Ovary (tissue), 9 donors: ENCODE data around the gene NUCB2. TPM values are rescaled to one million over a fixed set of nuclear protein-coding genes. Genes with fewer than 3 reads are reported as not detected.

Experiments used
- DNase-seq, 5 donors: peaks; one replicate each; pipeline ENCODE4 v3.0.0-alpha.2; 2019 to 2020
- H3K27ac ChIP-seq, 2 donors: fragments of 200-600 bp; one replicate each; pipeline versions ENCODE4 v1.5.1 to v1.8.0; 2019 to 2022
- H3K27me3 ChIP-seq: fragments of 200-600 bp; one replicate; pipeline ENCODE4 v1.8.0; 2022
- H3K36me3 ChIP-seq: fragments of 200-600 bp; sonication (generic); one replicate; pipeline ENCODE4 v1.5.1; 2019
- H3K4me1 ChIP-seq: one replicate; pipeline ENCODE4 v1.8.1; 2013; ENCODE audit warnings: mild to moderate bottlenecking, moderate library complexity; ENCODE audit not compliant: insufficient read depth
- H3K4me3 ChIP-seq: fragments of 200-600 bp; sonication (generic); one replicate; pipeline ENCODE4 v1.5.1; 2017
- H3K9me3 ChIP-seq, 2 donors: fragments of 200-600 bp in 1 of 2; sonication (generic) in 1 of 2; one replicate each; pipeline versions ENCODE4 v1.5.1 to v1.8.1; 2013 to 2019; ENCODE audit warnings: mild to moderate bottlenecking in 1 of 2, moderate library complexity in 1 of 2
- EP300 ChIP-seq: sonication (generic); formaldehyde crosslinking; IDR thresholded peaks from one replicate; pipeline ENCODE4 v1.6.1; 2017; ENCODE audit warnings: antibody characterized with exemption
- POLR2A ChIP-seq: fragments of 450-650 bp; IDR thresholded peaks from one replicate; pipeline ENCODE4 v1.6.1; 2017; ENCODE audit warnings: antibody characterized with exemption, mild to moderate bottlenecking, moderate library complexity
- WGBS, 3 donors: extraction: QIAGEN DNeasy Blood & Tissue Kit in 1 of 3; methylation state at CpG; one replicate each; pipeline versions ENCODE4 v1.1.5 to v1.1.7; 2013 to 2017; 5-methylcytosine and 5-hydroxymethylcytosine counted together
- intact Hi-C, 4 donors: fragments of 100-400 bp; cut with DNase I; formaldehyde crosslinking; loops; one replicate each; pipeline versions ENCODE4 v1.11.0 to v1.15.1; 2022 to 2023
- polyA plus RNA-seq, 2 donors: library from polyadenylated mRNA; stranded (reverse); fragments of 200-250 nt in 1 of 2; fragments of 350-450 nt in 1 of 2; fragmentation: Illumina TruSeq in 1 of 2; extraction: RNeasy Lipid Tissue Mini Kit (QIAGEN cat#74804) in 1 of 2; gene quantifications; one replicate each; pipeline ENCODE4 v1.2.3, GENCODE V29; 2013 to 2014
- total RNA-seq, 7 donors: library from RNA; depleted of rRNA in 2 of 7; stranded (reverse); fragments of >200 nt in 2 of 7; fragmentation: NEBNext Ultra II Directional in 3 of 7; extraction: Animal tissue kit (Norgen Biotek cat#: 25700) in 3 of 7; gene quantifications; one replicate each; pipeline versions ENCODE4 v1.1.0 to v1.2.4, GENCODE V29; 2016 to 2023
- TF ChIP-seq, protein P1 (sequence below), 3 donors: fragments of 450-650 bp in 2 of 3; fragments of 200-600 bp in 1 of 3; IDR thresholded peaks; one replicate each; pipeline versions ENCODE4 v1.5.1 to v1.8.0; 2016 to 2022; ENCODE audit warnings: antibody characterized with exemption in 3 of 3, mild to moderate bottlenecking in 1 of 3
- donor health status: DM: no; HTN: no; CAD: no; lungs with moderate emphysema.
- donor health status: DM: no; HTN: no; CAD: no.
- donor health status: Bipolar disorder and iron deficiency.
- donor health status: DM: yes; HTN: yes; CAD: no.
- donor health status: DM: no; HTN: no; CAD: no.
- donor health status: DM: yes; HTN: yes; CAD: no.

The NUCB2 gene
- total and polyA plus RNA-seq, 9 donors: 36.7 to 116 (median 86.1) TPM

DNA sequence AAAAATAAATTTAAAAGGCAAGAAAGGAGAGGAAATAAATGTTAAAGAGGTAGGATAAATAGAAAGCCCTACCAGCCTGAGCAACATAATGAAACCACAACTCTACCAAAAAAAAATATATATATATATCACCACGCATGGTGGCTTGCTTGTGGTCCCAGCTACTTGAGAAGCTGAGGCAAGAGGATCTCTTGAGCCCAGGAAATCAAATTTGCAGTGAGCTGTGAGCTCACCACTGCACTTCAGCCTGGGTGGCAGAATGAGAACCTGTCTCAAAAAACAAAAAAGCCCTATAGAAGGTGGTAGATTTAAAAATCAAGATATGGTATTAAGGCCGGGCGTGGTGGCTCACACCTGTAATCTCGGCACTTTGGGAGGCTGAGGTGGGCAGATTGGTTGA, 10.5 kb downstream of the NUCB2 start:
- Histone ChIP-seq H3K4me1 (no peaks in the 10 kb centered on the region), H3K27ac (no peak overlapping the region), H3K36me3 (no peaks in the 10 kb centered on the region), H3K27me3 (no peaks in the 10 kb centered on the region), H3K4me3 (no peak overlapping the region), H3K9me3 (no peaks in the 10 kb centered on the region)
- 95 to 98% (median 97%) methylated on average over 4 of the region's 4 CpGs for WGBS, 3 donors
- intact Hi-C loops: no loop called here
- TF ChIP-seq POLR2A (no peak), EP300 (no peak)
- TF ChIP-seq, protein P1, sequence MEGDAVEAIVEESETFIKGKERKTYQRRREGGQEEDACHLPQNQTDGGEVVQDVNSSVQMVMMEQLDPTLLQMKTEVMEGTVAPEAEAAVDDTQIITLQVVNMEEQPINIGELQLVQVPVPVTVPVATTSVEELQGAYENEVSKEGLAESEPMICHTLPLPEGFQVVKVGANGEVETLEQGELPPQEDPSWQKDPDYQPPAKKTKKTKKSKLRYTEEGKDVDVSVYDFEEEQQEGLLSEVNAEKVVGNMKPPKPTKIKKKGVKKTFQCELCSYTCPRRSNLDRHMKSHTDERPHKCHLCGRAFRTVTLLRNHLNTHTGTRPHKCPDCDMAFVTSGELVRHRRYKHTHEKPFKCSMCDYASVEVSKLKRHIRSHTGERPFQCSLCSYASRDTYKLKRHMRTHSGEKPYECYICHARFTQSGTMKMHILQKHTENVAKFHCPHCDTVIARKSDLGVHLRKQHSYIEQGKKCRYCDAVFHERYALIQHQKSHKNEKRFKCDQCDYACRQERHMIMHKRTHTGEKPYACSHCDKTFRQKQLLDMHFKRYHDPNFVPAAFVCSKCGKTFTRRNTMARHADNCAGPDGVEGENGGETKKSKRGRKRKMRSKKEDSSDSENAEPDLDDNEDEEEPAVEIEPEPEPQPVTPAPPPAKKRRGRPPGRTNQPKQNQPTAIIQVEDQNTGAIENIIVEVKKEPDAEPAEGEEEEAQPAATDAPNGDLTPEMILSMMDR (IDR thresholded peaks at IDR 0.05): no peak
- DNase-seq: no peak

DNA sequence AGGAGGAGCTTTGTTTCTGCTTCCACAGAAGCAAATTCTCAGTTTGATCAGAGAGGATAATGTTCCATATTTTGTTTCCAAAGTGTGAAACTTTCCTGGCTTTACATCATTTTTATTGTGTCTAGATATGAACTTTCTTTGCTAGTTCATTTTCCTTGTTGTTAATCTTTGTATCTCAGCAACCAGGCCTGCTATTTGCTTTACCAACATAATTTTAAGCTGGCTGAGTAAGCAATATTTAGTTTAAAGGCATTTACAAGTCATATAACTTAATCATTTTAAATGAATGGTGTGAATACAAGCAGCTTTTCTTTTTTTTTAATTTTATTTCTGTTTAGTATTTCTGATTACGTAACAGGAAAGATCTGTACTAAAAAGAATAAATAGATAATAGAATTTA, 15.2 kb downstream of the NUCB2 start:
- no peak for DNase-seq
- Histone ChIP-seq H3K36me3 (no peaks in the 10 kb centered on the region), H3K27me3 (no peaks in the 10 kb centered on the region), H3K4me3 (no peak overlapping the region), H3K4me1 (no peaks in the 10 kb centered on the region), H3K9me3 (no peaks in the 10 kb centered on the region), H3K27ac (no peak overlapping the region)
- TF ChIP-seq EP300: no peak
- TF ChIP-seq POLR2A: no peak
- TF ChIP-seq, protein P1 (IDR thresholded peaks at IDR 0.05): no peak
- intact Hi-C loops: no loop called here
- WGBS, 3 donors: 64 to 88% (median 85%) methylated on average over 1 of the region's 1 CpG

DNA sequence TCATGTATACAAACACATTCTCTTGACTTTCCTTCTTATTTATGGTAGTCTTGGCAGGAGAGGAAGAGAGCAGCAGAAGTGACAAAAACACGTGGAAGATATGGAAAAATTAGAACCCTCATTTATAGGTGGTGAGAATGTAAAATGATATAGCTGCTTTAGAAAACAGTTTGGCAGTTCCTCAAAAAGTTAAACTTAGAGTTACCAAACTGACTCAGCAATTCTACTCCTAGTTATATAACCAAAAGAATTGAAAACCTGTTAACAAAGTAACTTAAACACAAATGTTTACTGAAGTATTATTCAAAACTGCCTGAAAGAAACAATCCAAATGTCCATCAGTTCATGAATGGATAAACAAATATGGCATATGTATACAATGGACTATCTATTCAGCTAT, 16.8 kb downstream of the NUCB2 start:
- Histone ChIP-seq H3K36me3 (no peaks in the 10 kb centered on the region), H3K27me3 (no peaks in the 10 kb centered on the region), H3K4me1 (no peaks in the 10 kb centered on the region), H3K27ac (no peak overlapping the region), H3K9me3 (no peaks in the 10 kb centered on the region), H3K4me3 (no peak overlapping the region)
- intact Hi-C loops: no loop called here
- TF ChIP-seq, protein P1 (IDR thresholded peaks at IDR 0.05): no peak
- TF ChIP-seq POLR2A (no peak), EP300 (no peak)
- WGBS, 3 donors: 63 to 78% (median 66%) methylated on average over 1 of the region's 1 CpG
- no peak for DNase-seq

DNA sequence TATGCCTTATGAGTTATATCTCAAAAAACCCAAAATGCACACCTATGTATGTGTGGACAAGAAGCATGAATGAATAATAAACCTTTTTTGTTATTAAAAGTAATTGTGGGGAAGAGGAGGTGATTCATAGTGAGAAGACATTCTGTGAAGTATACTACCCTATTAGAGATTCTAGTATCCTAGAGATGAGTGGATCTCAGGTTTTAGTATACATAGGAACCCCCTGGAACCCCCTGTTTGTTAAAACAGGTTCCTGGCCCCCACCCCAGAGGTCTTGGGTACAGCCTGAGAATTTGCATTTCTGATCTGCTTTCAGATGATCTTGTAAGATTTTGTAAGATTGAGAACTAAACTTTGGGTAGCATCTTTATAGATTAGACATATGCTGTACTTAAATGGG, 17.5 kb downstream of the NUCB2 start:
- TF ChIP-seq, protein P1 (IDR thresholded peaks at IDR 0.05): no peak
- TF ChIP-seq EP300 (no peak), POLR2A (no peak)
- H3K4me3 ChIP-seq: no peak overlapping the region
- H3K36me3 ChIP-seq: no peaks in the 10 kb centered on the region
- H3K9me3 ChIP-seq: no peaks in the 10 kb centered on the region
- no peak overlapping the region for H3K27ac ChIP-seq
- H3K4me1 ChIP-seq: no peaks in the 10 kb centered on the region
- intact Hi-C loops: no loop called here
- no peak for DNase-seq
- H3K27me3 ChIP-seq: no peaks in the 10 kb centered on the region
